ENCODE measurements around the gene TRPV6.

DNA sequence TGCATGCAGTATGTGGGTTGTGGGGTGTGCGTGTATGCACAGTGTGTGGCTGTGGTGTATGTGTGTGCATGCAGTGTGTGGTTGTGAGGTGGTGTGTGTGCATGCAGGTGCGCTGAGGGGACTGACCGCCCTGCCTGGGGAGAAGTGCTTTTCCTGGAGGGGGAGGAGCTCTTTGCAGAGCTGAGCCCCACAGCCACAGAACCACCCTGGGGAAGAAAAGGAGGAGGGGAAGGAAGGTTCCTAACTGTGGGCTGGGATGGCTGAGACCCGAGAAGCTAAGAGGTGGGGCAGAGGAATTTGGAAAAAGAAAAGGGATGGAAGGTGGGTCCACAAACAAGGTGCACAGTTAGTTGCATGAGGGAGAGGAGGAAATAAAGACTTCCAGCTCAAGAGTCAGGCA lies 48.1 kb upstream of the TRPV6 start, which contains the start of gene TRPV5:
- TF ChIP-seq EP300 (IDR thresholded peaks at IDR 0.05), result no peak
- TF ChIP-seq, protein P1, sequence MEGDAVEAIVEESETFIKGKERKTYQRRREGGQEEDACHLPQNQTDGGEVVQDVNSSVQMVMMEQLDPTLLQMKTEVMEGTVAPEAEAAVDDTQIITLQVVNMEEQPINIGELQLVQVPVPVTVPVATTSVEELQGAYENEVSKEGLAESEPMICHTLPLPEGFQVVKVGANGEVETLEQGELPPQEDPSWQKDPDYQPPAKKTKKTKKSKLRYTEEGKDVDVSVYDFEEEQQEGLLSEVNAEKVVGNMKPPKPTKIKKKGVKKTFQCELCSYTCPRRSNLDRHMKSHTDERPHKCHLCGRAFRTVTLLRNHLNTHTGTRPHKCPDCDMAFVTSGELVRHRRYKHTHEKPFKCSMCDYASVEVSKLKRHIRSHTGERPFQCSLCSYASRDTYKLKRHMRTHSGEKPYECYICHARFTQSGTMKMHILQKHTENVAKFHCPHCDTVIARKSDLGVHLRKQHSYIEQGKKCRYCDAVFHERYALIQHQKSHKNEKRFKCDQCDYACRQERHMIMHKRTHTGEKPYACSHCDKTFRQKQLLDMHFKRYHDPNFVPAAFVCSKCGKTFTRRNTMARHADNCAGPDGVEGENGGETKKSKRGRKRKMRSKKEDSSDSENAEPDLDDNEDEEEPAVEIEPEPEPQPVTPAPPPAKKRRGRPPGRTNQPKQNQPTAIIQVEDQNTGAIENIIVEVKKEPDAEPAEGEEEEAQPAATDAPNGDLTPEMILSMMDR (IDR thresholded peaks at IDR 0.05), result no peak

Data from ovary (tissue), 3 donors.